ENCODE measurements around the gene SPAG5.

- TF ChIP-seq EZH2 (IDR thresholded peaks at IDR 0.05; ENCODE audit: insufficient read depth, poor library complexity, severe bottlenecking) (no peak), EZH2phosphoT487 (IDR thresholded peaks at IDR 0.05; ENCODE audit: insufficient read depth, low read depth) (no peak)
These were observed 51.0 kb downstream of the SPAG5 start for GRCh38 chr17:28547623-28548416.
